ENCODE measurements around the gene SUCNR1.
A peak's percentile ranks its signal among the peaks of the same experiment; 100 is the strongest.
"Not testable (repeated sequence)": the region's sequence is repeated elsewhere in the genome, so short reads cannot be mapped to it uniquely, and the experiment has no call there.

Gene SUCNR1

GRCh38 chr3:151843275-151843674 lies 30.2 kb upstream of the SUCNR1 start:
- peak; percentile 16; the same call in 1 of the 3 replicates for ATAC-seq
- TF ChIP-seq CSDC2 (CRISPR knock-in tag; IDR thresholded peaks at IDR 0.05): no peak
- TF ChIP-seq BACH2 (CRISPR knock-in tag; IDR thresholded peaks at IDR 0.05; ENCODE audit: borderline replicate concordance): no peak
- no peak for TF ChIP-seq CSRNP3 (CRISPR knock-in tag; IDR thresholded peaks at IDR 0.05)

DNA sequence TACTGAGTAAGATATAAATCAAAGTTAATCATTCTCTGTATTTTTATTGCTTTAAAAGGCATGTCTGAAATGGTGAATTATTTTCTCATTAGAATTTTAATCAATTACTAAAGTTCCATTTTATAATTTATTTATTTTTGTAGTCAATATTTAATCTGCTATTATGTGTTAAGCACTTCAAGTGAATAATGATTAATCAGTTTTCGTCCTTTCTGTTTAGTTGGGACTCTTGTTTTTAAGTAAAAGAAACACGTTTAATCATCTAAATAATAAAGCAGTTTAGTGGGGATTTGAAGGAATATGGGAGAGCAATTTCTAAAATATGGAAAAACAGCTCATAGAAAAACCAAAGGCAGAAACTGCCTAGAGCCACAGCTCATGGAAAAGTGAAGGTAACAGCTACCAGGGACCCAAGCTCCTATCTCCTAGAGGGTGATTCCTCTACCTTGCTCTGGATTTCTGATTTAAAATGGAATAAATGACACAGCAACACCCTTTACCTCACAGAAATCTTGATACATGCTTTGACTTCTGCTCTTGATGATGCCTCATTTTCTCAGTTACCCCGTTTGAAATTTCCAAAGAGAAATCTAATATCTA lies 28.0 kb upstream of the SUCNR1 start:
- no peak for ATAC-seq
- TF ChIP-seq ZNF70 (CRISPR knock-in tag; IDR thresholded peaks at IDR 0.05): no peak
- TF ChIP-seq, protein P1, sequence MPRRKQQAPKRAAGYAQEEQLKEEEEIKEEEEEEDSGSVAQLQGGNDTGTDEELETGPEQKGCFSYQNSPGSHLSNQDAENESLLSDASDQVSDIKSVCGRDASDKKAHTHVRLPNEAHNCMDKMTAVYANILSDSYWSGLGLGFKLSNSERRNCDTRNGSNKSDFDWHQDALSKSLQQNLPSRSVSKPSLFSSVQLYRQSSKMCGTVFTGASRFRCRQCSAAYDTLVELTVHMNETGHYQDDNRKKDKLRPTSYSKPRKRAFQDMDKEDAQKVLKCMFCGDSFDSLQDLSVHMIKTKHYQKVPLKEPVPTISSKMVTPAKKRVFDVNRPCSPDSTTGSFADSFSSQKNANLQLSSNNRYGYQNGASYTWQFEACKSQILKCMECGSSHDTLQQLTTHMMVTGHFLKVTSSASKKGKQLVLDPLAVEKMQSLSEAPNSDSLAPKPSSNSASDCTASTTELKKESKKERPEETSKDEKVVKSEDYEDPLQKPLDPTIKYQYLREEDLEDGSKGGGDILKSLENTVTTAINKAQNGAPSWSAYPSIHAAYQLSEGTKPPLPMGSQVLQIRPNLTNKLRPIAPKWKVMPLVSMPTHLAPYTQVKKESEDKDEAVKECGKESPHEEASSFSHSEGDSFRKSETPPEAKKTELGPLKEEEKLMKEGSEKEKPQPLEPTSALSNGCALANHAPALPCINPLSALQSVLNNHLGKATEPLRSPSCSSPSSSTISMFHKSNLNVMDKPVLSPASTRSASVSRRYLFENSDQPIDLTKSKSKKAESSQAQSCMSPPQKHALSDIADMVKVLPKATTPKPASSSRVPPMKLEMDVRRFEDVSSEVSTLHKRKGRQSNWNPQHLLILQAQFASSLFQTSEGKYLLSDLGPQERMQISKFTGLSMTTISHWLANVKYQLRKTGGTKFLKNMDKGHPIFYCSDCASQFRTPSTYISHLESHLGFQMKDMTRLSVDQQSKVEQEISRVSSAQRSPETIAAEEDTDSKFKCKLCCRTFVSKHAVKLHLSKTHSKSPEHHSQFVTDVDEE (CRISPR knock-in tag; IDR thresholded peaks at IDR 0.05): no peak
- no peak for TF ChIP-seq CSRNP3 (CRISPR knock-in tag; IDR thresholded peaks at IDR 0.05)
- TF ChIP-seq CREB5 (CRISPR knock-in tag; IDR thresholded peaks at IDR 0.05; ENCODE audit: low read depth): no peak
- no peak for TF ChIP-seq TCF4 (CRISPR knock-in tag; IDR thresholded peaks at IDR 0.05; ENCODE audit: borderline replicate concordance)
- TF ChIP-seq ZNF8 (CRISPR knock-in tag; IDR thresholded peaks at IDR 0.05): no peak
- TF ChIP-seq RARB (CRISPR knock-in tag; IDR thresholded peaks at IDR 0.05): no peak
- TF ChIP-seq TOX (CRISPR knock-in tag; IDR thresholded peaks at IDR 0.05; ENCODE audit: borderline replicate concordance): no peak
- TF ChIP-seq BACH2 (CRISPR knock-in tag; IDR thresholded peaks at IDR 0.05; ENCODE audit: borderline replicate concordance): no peak
- TF ChIP-seq SNAI2 (CRISPR knock-in tag; IDR thresholded peaks at IDR 0.05): no peak
- TF ChIP-seq GLIS3 (CRISPR knock-in tag; IDR thresholded peaks at IDR 0.05): no peak
- no peak for TF ChIP-seq ZC3H10 (CRISPR knock-in tag; IDR thresholded peaks at IDR 0.05)
- TF ChIP-seq ARNTL (CRISPR knock-in tag; IDR thresholded peaks at IDR 0.05; ENCODE audit: borderline replicate concordance, low read depth): no peak
- no peak for TF ChIP-seq POU6F1 (CRISPR knock-in tag; IDR thresholded peaks at IDR 0.05; ENCODE audit: borderline replicate concordance, low read depth)
- no peak for TF ChIP-seq CSDC2 (CRISPR knock-in tag; IDR thresholded peaks at IDR 0.05)

GRCh38 chr3:151850065-151850464 lies 23.4 kb upstream of the SUCNR1 start:
- not testable (repeated sequence) for ATAC-seq

DNA sequence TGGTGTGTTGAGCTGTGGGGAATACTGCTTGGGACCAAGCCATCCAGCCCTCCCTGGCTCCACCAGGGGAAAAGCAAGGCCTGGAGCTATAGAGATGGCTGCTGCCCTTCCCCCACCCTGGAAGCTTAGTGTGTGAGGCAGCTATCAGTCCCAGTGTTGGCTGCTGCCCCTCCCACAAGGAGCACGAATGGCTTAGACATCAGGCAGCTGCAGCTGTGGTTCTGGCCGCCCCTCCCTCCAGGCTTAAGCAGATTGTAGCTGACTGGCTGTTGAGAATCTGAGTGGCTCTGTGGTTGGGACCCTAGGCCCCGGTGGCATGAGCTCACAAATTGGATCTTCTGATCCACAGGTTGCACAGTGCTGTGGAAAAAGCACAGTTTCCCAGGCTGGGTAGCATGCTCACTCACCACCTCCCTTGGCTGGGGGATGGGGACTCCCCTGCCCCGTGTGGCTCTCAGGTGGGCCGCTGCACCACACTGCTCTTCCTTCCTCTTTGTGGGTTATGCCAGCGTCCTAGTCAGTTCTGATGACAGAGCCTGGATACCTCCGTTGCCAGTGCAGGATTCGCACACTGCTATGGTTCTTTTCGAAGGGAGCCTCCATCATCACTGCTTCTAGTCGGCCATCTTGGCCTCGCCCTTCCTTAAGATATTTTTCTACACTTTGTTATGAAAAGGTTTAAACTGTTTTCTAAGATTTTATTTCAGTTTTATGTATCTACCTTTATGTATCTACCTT lies 21.2 kb upstream of the SUCNR1 start:
- no peak for ATAC-seq
- TF ChIP-seq SNAI2 (CRISPR knock-in tag; IDR thresholded peaks at IDR 0.05) (no peak), TCF4 (CRISPR knock-in tag; IDR thresholded peaks at IDR 0.05; ENCODE audit: borderline replicate concordance) (no peak), CREB5 (CRISPR knock-in tag; IDR thresholded peaks at IDR 0.05; ENCODE audit: low read depth) (no peak)
